Heart left ventricle (tissue), 16 donors: ENCODE measurements around the gene TKFC. TPM values are rescaled to one million over a fixed set of nuclear protein-coding genes. Genes with fewer than 3 reads are reported as not detected.
"Not testable (repeated sequence)": the region's sequence is repeated elsewhere in the genome, so short reads cannot be mapped to it uniquely, and the experiment has no call there.

Experiments
- ATAC-seq, 4 donors: fragments of 200-7000 bp; cut with Tn5 transposase; one replicate each; pipeline ENCODE4 v1.9.1; 2020 to 2022; ENCODE audit warnings: moderate library complexity in 4 of 4, mild to moderate bottlenecking in 3 of 4, moderate number of reproducible peaks in 1 of 4
- DNase-seq, 5 donors: peaks; one replicate each; pipeline ENCODE4 v3.0.0-alpha.2; 2020
- H3K27ac ChIP-seq, 12 donors: fragments of 200-600 bp; sonication (generic) in 4 of 12; one replicate each; pipeline versions ENCODE4 v1.5.0 to v1.8.0; 2016 to 2022; ENCODE audit warnings: mild to moderate bottlenecking in 2 of 12
- H3K27me3 ChIP-seq, 9 donors: fragments of 200-600 bp; sonication (generic) in 2 of 9; one replicate each; pipeline versions ENCODE4 v1.5.1 to v1.8.0; 2016 to 2022; ENCODE audit warnings: mild to moderate bottlenecking in 3 of 9
- H3K36me3 ChIP-seq, 9 donors: fragments of 200-600 bp; sonication (generic) in 2 of 9; one replicate each; pipeline versions ENCODE4 v1.5.0 to v1.8.0; 2018 to 2022; ENCODE audit warnings: mild to moderate bottlenecking in 2 of 9
- H3K4me1 ChIP-seq, 12 donors: fragments of 200-600 bp; sonication (generic) in 4 of 12; one replicate each; pipeline versions ENCODE4 v1.5.0 to v1.8.0; 2016 to 2022; ENCODE audit warnings: mild to moderate bottlenecking in 3 of 12
- H3K4me3 ChIP-seq, 12 donors: fragments of 200-600 bp; sonication (generic) in 4 of 12; one replicate each; pipeline versions ENCODE4 v1.5.0 to v1.8.0; 2017 to 2022; ENCODE audit warnings: mild to moderate bottlenecking in 9 of 12, moderate library complexity in 4 of 12
- H3K9me3 ChIP-seq, 12 donors: fragments of 200-600 bp; sonication (generic) in 4 of 12; one replicate each; pipeline versions ENCODE4 v1.5.0 to v1.8.0; 2016 to 2022; ENCODE audit warnings: mild to moderate bottlenecking in 1 of 12
- CTCF ChIP-seq, 12 donors: fragments of 200-600 bp; sonication (generic) in 4 of 12; IDR thresholded peaks; one replicate each; pipeline versions ENCODE4 v1.5.0 to v1.8.0; 2018 to 2022; ENCODE audit warnings: antibody characterized with exemption in 12 of 12, mild to moderate bottlenecking in 5 of 12
- POLR2A ChIP-seq, 2 donors: fragments of 450-650 bp; IDR thresholded peaks; one replicate each; pipeline ENCODE4 v1.6.1; 2017; ENCODE audit warnings: antibody characterized with exemption in 2 of 2, mild to moderate bottlenecking in 2 of 2, moderate library complexity in 2 of 2
- WGBS, 4 donors: extraction: QIAGEN DNeasy Blood & Tissue Kit in 2 of 4; methylation state at CpG; one replicate each; pipeline versions ENCODE4 v1.1.5 to v1.1.7; 2013 to 2018; 5-methylcytosine and 5-hydroxymethylcytosine counted together
- intact Hi-C, 10 donors: fragments of 100-400 bp; cut with DNase I; formaldehyde crosslinking; loops; one replicate each; pipeline versions ENCODE4 v1.11.1 to v1.14.2; 2022
- polyA plus RNA-seq, 2 donors: library from polyadenylated mRNA; stranded (reverse); fragments of 200-250 nt; gene quantifications; one replicate each; pipeline ENCODE4 v1.2.3, GENCODE V29; 2013
- total RNA-seq, 9 donors: library from RNA; depleted of rRNA in 2 of 9; stranded (reverse); fragments of >200 nt in 2 of 9; fragmentation: NEBNext Ultra II Directional in 3 of 9; extraction: Animal tissue kit (Norgen Biotek cat#: 25700) in 3 of 9; gene quantifications; one replicate each; pipeline versions ENCODE4 v1.1.0 to v1.2.4, GENCODE V29; 2016 to 2023
- donor health status: ischemic (EF 13 %, LVEDD 7.1; RV severe dilation, severe dysfunction).
- donor health status: healthy with polysubstance abuse.
- donor health status: DM: no; HTN: yes; CAD: no.
- donor health status: DM: no; HTN: no; CAD: no.
- donor health status: ischemic (EF 25% LVEDD 6.9; RV normal size, moderate dysfunction).
- donor health status: ischemic (EF 25% LVEDD 5.7; RV mildly dilated, moderate dysfunction).
- donor health status: healthy.
- donor health status: DM: yes; HTN: yes; CAD: no.
- donor health status: ischemic (EF 35%, LVEDD 5.7; RV mildly dilated, moderate dysfunction).
- donor health status: nonischemic (EF 11% LVEDD 7.7; RV severe dilation, severe dysfunction).
- donor health status: DM: yes; HTN: yes; CAD: no.
- donor health status: PGD.
- donor health status: ischemic (EF 29% LVEDD 5.4; RV normal size, mild dysfunction).
- donor health status: nonischemic (EF 23%, LVEDD 6.1; RV moderate dilation, normal function).

The TKFC gene
- total and polyA plus RNA-seq, 11 donors: 10.0 to 31.2 (median 16.2) TPM

DNA sequence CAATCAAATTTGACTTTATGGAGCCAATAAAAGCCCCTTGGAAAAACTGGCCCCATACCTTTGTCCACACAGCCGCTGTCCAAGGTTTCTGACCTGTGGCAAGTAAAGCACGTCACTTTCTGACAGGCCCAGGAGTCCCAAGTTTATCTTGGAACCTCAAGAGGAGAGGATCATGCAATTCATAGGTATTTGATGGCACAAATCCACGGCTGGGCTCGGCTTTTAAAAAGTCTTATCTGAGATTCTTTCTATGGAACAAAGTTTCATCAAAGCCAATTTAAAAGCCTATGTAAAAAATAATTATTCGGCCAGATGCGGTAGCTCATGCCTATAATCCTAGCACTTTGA lies 42.7 kb downstream of the TKFC start:
- ATAC-seq (no peak), DNase-seq (no peak)
- H3K27me3 ChIP-seq: no peaks in the 10 kb centered on the region
- peaks cover 0 to 12% (median 0%) of the 10 kb centered on the region in 12 donors for H3K4me1 ChIP-seq
- WGBS, 4 donors: 69 to 78% (median 76%) methylated on average over 6 of the region's 6 CpGs
- H3K36me3 ChIP-seq: peaks cover 0 to 29% (median 19%) of the 10 kb centered on the region in 9 donors
- H3K4me3 ChIP-seq: no peak overlapping the region
- no peaks in the 10 kb centered on the region for H3K9me3 ChIP-seq
- no peak overlapping the region for H3K27ac ChIP-seq
- intact Hi-C loops: no loop called here
- no peak for TF ChIP-seq POLR2A (IDR thresholded peaks at IDR 0.05)
- no peak for TF ChIP-seq CTCF (IDR thresholded peaks at IDR 0.05)

- DNase-seq (no peak), ATAC-seq (no peak)
- Histone ChIP-seq H3K4me3 (no peak overlapping the region), H3K4me1 (peaks cover 0 to 12% (median 0%) of the 10 kb centered on the region in 12 donors), H3K36me3 (peaks cover 0 to 27% (median 17%) of the 10 kb centered on the region in 9 donors), H3K27ac (no peak overlapping the region), H3K27me3 (no peaks in the 10 kb centered on the region), H3K9me3 (no peaks in the 10 kb centered on the region)
- TF ChIP-seq POLR2A (IDR thresholded peaks at IDR 0.05) (no peak), CTCF (IDR thresholded peaks at IDR 0.05) (no peak)
- 91 to 96% (median 94%) methylated on average over 6 of the region's 6 CpGs for WGBS, 4 donors
- intact Hi-C loops: no loop called here
These were observed 44.6 kb downstream of the TKFC start for GRCh38 chr11:61377461-61378160.

- Histone ChIP-seq H3K27ac (peak overlapping the region in 11 of 12 donors; percentile 10 to 51 (median 41)), H3K27me3 (no peaks in the 10 kb centered on the region), H3K36me3 (peaks cover 0 to 26% (median 10%) of the 10 kb centered on the region in 9 donors), H3K4me1 (peaks cover 0 to 12% (median 0%) of the 10 kb centered on the region in 12 donors), H3K4me3 (no peak overlapping the region), H3K9me3 (no peaks in the 10 kb centered on the region)
- peak in 2 of 5 donors; percentile 43 to 46 for DNase-seq
- 87 to 95% (median 90%) methylated on average over 5 of the region's 5 CpGs for WGBS, 4 donors
- TF ChIP-seq CTCF (IDR thresholded peaks at IDR 0.05): no peak
- TF ChIP-seq POLR2A (IDR thresholded peaks at IDR 0.05): no peak
- intact Hi-C loops: no loop called here
- peak; percentile 55 to 95 (median 82) for ATAC-seq
These were observed 45.8 kb downstream of the TKFC start for GRCh38 chr11:61378713-61379313.

DNA sequence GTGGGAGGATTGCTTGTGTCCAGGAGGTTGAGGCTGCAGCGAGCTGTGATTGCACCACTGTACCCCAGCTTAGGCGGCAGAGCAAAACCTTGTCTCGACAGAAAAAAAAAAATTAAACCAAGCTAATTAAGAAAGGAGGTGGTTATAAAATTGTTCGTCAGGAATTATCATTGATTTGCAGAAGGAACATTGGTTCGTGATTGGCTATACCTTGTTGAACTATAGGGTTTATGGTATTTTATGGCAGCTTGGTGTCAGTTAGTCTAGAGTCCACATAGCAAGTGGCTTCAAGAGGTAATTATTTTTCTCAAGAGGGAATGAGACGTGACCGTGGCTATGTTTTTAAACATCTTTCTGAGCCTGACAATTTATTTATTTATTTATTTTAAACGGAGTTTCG lies 47.9 kb downstream of the TKFC start:
- no peaks in the 10 kb centered on the region for H3K27me3 ChIP-seq
- no peak for DNase-seq
- 96 to 97% (median 97%) methylated on average over 9 of the region's 9 CpGs for WGBS, 4 donors
- H3K4me1 ChIP-seq: peaks cover 0 to 19% (median 0%) of the 10 kb centered on the region in 12 donors
- peaks cover 0 to 12% (median 4%) of the 10 kb centered on the region in 9 donors for H3K36me3 ChIP-seq
- H3K4me3 ChIP-seq: no peak overlapping the region
- intact Hi-C loops: loop anchor here in 4 of 10 donors (5.0 to 10.0 kb wide), 2 partner anchors 124 to 126 kb away; no protein-coding TSS in a partner anchor
- TF ChIP-seq CTCF (IDR thresholded peaks at IDR 0.05) (no peak), POLR2A (IDR thresholded peaks at IDR 0.05) (no peak)
- H3K27ac ChIP-seq: no peak overlapping the region
- ATAC-seq: no peak
- no peaks in the 10 kb centered on the region for H3K9me3 ChIP-seq

GRCh38 chr11:61383859-61384258 lies 50.8 kb downstream of the TKFC start:
- not testable (repeated sequence) for H3K27ac ChIP-seq, H3K27me3 ChIP-seq, DNase-seq, H3K9me3 ChIP-seq, H3K4me3 ChIP-seq, ATAC-seq, H3K4me1 ChIP-seq, H3K36me3 ChIP-seq
- intact Hi-C loops: loop anchor here in 7 of 10 donors (2.0 to 10.0 kb wide), 4 partner anchors 47 to 129 kb away; no protein-coding TSS in a partner anchor
- 93 to 97% (median 94%) methylated on average over 5 of the region's 5 CpGs for WGBS, 4 donors
